T47D (cell line): ENCODE data around the gene SMC5.
"Not testable (repeated sequence)": the region's sequence is repeated elsewhere in the genome, so short reads cannot be mapped to it uniquely, and the experiment has no call there.

Experiments used
- DNase-seq, 2 experiments: peaks; one replicate each; pipeline versions ENCODE4 v3.0.0 to v3.0.0-alpha.2; 2011 to 2012; ENCODE audit warnings: low read depth in 1 of 2, low spot score in 1 of 2
- JUND ChIP-seq: IDR thresholded peaks from 2 replicates; pipeline ENCODE4 v1.6.1; 2012; ENCODE audit warnings: low read depth
- in situ Hi-C: cut with HindIII; loops from 2 replicates; pipeline ENCODE4 v1.10.0; 2016; ENCODE audit warnings: low sequenced_read_pairs, low pct_unique_long_range_greater_than_20kb

Gene SMC5

GRCh38 chr9:70389188-70389587, 130.4 kb downstream of the SMC5 start:
- DNase-seq = no peak
- TF ChIP-seq JUND = no peak
- in situ Hi-C loops = no loop called here

DNA sequence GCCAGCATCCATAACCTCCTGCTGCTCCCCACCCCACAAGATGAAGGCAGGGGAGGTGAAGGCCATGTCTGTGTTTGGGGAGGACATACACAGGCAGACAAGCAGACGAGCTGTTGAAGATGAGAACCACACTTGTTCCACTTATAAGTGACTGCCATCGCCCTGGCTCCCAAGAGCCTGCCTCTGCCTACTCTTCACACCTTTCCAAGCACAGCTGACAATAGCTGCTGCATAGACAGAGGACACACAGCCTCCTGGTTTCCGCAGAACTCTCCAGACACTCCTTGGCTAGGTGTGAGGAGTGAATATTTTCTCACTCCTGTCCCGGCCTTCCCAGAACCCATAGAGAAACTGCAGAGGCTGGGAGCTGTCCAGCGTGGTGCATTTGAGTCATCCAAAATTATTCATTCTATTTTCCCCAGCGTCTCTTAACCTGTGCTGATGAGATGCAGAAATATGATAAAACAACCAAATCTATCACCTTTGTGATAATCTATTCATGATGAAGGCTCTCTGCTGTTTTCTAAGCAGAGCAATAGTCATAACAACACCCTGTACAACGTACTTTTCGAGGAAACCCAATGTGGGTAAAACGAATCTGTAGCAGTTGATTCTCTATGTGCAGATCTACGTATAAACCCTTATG, 131.0 kb downstream of the SMC5 start:
- no peak for TF ChIP-seq JUND
- in situ Hi-C loops = no loop called here
- peak in 1 of 2 experiments; percentile 41 for DNase-seq

DNA sequence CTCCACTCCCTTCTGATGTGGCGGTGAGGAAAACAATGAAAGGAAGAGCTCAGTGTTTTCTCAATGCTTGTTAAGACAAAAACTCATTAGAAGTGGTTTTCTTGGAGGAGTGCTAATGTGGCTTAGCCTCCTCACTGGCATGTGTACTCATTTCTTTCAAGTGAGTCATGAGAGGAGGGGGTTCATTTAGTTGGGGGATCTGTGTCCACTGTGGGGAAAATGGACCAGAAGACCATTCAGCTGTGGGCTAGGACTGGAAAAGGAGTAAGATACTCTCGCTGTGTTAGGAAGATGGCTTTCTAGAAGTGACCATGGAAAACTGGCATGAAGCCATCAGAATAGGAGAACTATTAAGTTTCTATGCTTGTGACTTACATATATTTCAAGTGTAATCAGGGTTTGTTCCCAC, 132.2 kb downstream of the SMC5 start:
- in situ Hi-C loops = no loop called here
- no peak for TF ChIP-seq JUND
- DNase-seq = no peak

DNA sequence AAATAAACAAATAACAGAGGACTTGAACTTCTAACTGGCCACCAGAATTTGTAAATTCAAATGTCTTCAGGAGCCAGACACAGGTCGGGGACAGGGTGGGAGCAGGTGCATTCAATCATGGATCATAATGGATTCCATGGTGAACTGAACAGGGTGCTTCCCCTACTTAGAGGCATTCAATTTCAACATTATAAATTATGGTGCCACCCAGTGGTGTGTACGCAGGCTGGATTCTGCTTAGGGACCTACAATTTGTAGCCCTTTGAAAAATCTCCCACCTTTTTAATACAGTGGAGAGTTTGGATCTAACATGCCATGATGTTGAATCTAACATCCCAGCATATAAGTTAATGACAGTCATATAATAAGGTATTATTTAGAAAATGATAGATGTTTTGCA, 133.4 kb downstream of the SMC5 start:
- DNase-seq = peak in 1 of 2 experiments; percentile 15
- in situ Hi-C loops = no loop called here
- no peak for TF ChIP-seq JUND

DNA sequence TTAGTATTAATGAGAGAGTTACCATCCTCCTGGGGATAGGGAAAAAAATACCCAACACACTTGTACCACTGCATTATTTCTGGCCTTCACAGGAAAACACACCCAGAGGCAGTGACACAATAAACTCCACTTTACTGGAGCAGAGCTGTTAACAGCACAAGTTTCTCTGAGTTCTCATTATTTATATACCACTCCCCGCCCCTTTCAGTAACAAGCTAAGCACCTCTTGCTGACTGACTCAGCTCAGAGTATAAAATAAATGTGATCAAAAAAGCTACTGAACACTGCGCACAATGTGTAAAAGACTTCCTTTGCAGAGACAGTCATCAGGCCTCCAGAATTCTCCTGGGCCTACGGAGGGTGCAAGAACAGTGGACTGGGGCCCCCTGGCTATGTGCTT, 134.1 kb downstream of the SMC5 start:
- DNase-seq = no peak
- in situ Hi-C loops = no loop called here
- no peak for TF ChIP-seq JUND

DNA sequence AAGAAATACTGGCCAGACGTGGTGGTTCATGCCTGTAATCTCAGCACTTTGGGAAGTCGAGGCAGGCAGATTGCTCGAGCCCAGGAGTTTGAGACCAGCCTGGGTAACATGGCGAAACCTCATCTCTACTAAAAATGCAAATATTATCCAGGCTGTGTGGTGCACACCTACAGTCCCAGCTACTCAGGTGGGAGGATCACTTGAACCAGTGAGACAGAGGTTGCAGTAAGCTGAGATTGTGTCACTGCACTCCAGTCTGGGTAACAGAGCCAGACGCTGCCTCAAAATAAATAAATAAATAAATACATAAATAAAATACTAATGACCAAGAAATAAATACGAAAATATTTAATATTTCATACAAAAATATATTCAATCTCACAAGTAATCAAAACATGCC, 136.9 kb downstream of the SMC5 start:
- DNase-seq = no peak
- in situ Hi-C loops = no loop called here
- no peak for TF ChIP-seq JUND

GRCh38 chr9:70398145-70398556, 139.4 kb downstream of the SMC5 start:
- in situ Hi-C loops = no loop called here
- TF ChIP-seq JUND = no peak
- DNase-seq = no peak

DNA sequence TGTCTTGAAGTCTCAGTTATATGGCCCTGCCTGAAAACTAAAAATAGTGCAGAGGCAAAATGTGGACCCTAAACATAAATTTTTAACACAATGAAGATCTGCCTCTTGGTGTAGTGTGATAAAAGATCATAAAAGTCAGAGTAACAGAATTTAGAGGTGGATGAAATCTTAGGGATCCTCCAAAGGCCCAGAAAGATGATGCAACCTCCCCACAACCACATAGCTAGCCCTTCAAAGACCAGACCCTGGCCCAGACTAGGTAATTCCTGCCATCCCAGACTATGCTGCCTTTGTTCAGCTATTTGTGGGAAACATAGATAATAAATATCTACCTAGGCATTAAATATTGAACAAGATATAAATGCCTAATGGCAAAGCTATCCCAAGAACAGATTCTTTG, 140.4 kb downstream of the SMC5 start:
- DNase-seq = no peak
- in situ Hi-C loops = no loop called here
- no peak for TF ChIP-seq JUND

GRCh38 chr9:70400107-70400892, 141.5 kb downstream of the SMC5 start:
- TF ChIP-seq JUND = no peak

GRCh38 chr9:70401241-70401640, 142.5 kb downstream of the SMC5 start:
- in situ Hi-C loops, DNase-seq: not testable (repeated sequence)

More at GRCh38 chr9:70400107-70400892, 141.5 kb downstream of the SMC5 start:
- in situ Hi-C loops = no loop called here
- DNase-seq = no peak

- in situ Hi-C loops = no loop called here
- DNase-seq = no peak
- TF ChIP-seq JUND = no peak
Measured at GRCh38 chr9:70402213-70402612, 143.4 kb downstream of the SMC5 start.

DNA sequence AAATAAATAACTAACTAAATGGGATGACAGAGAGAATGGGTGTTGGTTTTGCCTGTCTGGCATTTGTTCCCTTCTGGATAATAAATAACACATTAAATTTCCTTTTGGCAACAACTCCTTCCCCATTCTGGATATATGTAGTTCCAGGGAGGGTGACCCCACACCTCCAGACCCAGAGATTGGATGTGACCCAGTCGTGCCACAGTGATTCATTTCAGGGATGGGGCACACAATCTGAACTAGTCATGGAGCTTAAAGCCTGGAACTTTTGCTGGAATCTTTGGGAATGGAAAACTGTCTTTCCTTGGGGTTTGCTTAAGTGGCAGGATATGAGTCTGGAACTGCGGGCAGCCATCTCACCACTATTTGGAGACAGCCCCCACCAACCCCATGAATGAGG, 144.4 kb downstream of the SMC5 start:
- no peak for DNase-seq
- TF ChIP-seq JUND = no peak
- in situ Hi-C loops = no loop called here

- no peak for DNase-seq
- in situ Hi-C loops = no loop called here
Measured at GRCh38 chr9:70403618-70404025, 144.8 kb downstream of the SMC5 start.

More at GRCh38 chr9:70403618-70404025, 144.8 kb downstream of the SMC5 start:
- no peak for TF ChIP-seq JUND
